ENCODE data around the gene KLRK1.

KLRK1 gene

DNA sequence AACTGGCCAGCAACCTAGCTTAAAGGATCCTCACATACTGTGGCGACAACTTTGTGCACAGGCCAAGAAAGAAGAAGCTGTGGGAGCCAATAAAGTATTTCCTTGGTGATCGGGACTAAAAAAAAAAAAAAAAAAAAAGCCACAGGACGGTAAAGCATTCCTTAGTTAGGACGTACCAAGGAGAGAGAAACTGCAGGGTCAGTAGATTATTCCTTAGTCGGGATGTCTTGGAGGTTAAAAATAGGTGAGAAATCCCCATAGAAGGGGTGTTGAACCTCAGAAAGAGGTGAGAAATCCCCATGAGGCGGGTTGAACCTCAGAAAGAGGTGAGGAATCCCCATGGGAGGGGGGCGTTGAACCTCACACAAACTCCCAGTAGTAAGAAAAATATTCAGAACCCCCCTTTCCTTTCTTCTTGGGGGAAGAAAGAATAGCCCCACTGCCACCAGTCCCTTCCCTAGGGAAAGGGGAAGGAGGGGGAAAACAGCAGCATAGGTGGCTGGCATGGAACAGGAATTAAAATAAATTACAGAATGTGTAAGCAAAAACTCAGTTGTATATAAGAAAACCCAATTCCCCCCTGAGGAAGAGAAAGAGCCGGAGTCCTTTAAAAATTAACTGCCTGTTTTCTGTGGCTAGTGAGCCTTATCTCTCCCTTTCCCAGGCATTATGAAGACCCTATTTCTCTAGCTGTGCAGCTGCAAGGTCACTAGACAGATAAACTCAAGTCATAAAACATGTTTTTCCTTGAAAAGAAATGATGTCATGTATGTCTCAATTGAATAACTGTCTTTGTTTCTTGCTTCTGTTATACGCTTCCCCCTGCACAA lies 26.8 kb downstream of the KLRK1 start:
- H3K4me3 ChIP-seq (replicated peaks; ENCODE audit: low read depth, low read length): no peak overlapping the region
- no peak for DNase-seq (ENCODE audit: extremely low read depth, insufficient read length)
- H3K36me3 ChIP-seq (ENCODE audit: control insufficient read depth, insufficient read depth, low read length): no peaks in the 10 kb centered on the region
- no peaks in the 10 kb centered on the region for H3K27me3 ChIP-seq (replicated peaks; ENCODE audit: control insufficient read depth, insufficient read depth, low read length)
- TF ChIP-seq, protein P1, sequence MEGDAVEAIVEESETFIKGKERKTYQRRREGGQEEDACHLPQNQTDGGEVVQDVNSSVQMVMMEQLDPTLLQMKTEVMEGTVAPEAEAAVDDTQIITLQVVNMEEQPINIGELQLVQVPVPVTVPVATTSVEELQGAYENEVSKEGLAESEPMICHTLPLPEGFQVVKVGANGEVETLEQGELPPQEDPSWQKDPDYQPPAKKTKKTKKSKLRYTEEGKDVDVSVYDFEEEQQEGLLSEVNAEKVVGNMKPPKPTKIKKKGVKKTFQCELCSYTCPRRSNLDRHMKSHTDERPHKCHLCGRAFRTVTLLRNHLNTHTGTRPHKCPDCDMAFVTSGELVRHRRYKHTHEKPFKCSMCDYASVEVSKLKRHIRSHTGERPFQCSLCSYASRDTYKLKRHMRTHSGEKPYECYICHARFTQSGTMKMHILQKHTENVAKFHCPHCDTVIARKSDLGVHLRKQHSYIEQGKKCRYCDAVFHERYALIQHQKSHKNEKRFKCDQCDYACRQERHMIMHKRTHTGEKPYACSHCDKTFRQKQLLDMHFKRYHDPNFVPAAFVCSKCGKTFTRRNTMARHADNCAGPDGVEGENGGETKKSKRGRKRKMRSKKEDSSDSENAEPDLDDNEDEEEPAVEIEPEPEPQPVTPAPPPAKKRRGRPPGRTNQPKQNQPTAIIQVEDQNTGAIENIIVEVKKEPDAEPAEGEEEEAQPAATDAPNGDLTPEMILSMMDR (IDR thresholded peaks at IDR 0.05; ENCODE audit: insufficient read depth, low read length, poor library complexity, severe bottlenecking): no peak

DNA sequence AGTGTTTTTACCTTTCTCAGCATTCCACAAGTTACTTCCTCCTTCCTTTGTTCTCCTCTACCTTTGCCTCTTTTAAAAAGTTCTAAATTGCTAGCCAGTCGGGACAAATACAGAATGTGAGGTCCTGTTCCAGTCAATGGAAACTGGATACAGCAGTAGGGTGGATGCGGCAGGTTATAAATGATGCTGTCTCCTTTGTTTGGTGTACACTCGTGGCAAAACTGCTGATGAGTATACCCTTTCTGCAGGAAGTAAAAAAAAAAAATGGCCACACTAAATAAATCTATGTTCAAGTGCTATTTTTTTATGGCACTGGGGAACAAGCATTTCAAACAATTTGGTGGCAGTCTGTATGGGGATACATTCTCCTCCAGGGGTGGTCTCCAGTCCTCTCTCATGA lies 27.5 kb downstream of the KLRK1 start:
- Histone ChIP-seq H3K27me3 (replicated peaks; ENCODE audit: control insufficient read depth, insufficient read depth, low read length) (no peaks in the 10 kb centered on the region), H3K36me3 (ENCODE audit: control insufficient read depth, insufficient read depth, low read length) (no peaks in the 10 kb centered on the region), H3K4me3 (replicated peaks; ENCODE audit: low read depth, low read length) (no peak overlapping the region)
- DNase-seq (ENCODE audit: extremely low read depth, insufficient read length): no peak
- TF ChIP-seq, protein P1 (IDR thresholded peaks at IDR 0.05; ENCODE audit: insufficient read depth, low read length, poor library complexity, severe bottlenecking): no peak

- Histone ChIP-seq H3K4me3 (replicated peaks; ENCODE audit: low read depth, low read length) (no peak overlapping the region), H3K27me3 (replicated peaks; ENCODE audit: control insufficient read depth, insufficient read depth, low read length) (no peaks in the 10 kb centered on the region), H3K36me3 (ENCODE audit: control insufficient read depth, insufficient read depth, low read length) (no peaks in the 10 kb centered on the region)
- no peak for DNase-seq (ENCODE audit: extremely low read depth, insufficient read length)
- TF ChIP-seq, protein P1 (IDR thresholded peaks at IDR 0.05; ENCODE audit: insufficient read depth, low read length, poor library complexity, severe bottlenecking): no peak
Observed at GRCh38 chr12:10361622-10362021, 28.2 kb downstream of the KLRK1 start.

- DNase-seq (ENCODE audit: extremely low read depth, insufficient read length): no peak
- TF ChIP-seq, protein P1 (IDR thresholded peaks at IDR 0.05; ENCODE audit: insufficient read depth, low read length, poor library complexity, severe bottlenecking): no peak
- Histone ChIP-seq H3K36me3 (ENCODE audit: control insufficient read depth, insufficient read depth, low read length) (no peaks in the 10 kb centered on the region), H3K4me3 (replicated peaks; ENCODE audit: low read depth, low read length) (no peak overlapping the region), H3K27me3 (replicated peaks; ENCODE audit: control insufficient read depth, insufficient read depth, low read length) (no peaks in the 10 kb centered on the region)
Observed at GRCh38 chr12:10361084-10361483, 28.8 kb downstream of the KLRK1 start.

- Histone ChIP-seq H3K36me3 (ENCODE audit: control insufficient read depth, insufficient read depth, low read length) (no peaks in the 10 kb centered on the region), H3K4me3 (replicated peaks; ENCODE audit: low read depth, low read length) (no peak overlapping the region), H3K27me3 (replicated peaks; ENCODE audit: control insufficient read depth, insufficient read depth, low read length) (no peaks in the 10 kb centered on the region)
- no peak for DNase-seq (ENCODE audit: extremely low read depth, insufficient read length)
- TF ChIP-seq, protein P1 (IDR thresholded peaks at IDR 0.05; ENCODE audit: insufficient read depth, low read length, poor library complexity, severe bottlenecking): no peak
Observed at GRCh38 chr12:10358969-10359368, 30.9 kb downstream of the KLRK1 start.
